Osteocyte (in vitro differentiated cells): Measurements from ENCODE around the gene CXCL5. TPM values are rescaled to one million over a fixed set of nuclear protein-coding genes. Genes with fewer than 3 reads are reported as not detected.
"Not testable (repeated sequence)": the region's sequence is repeated elsewhere in the genome, so short reads cannot be mapped to it uniquely, and the experiment has no call there.

ENCODE experiments used
- DNase-seq: peaks from one replicate; pipeline ENCODE4 v3.0.0; 2021; ENCODE audit warnings: mixed read lengths; ENCODE audit not compliant: unreplicated experiment; ENCODE audit errors: extremely low spot score
- H3K27ac Mint-ChIP-seq: one replicate; pipeline ENCODE4 v1.8.0; 2021; ENCODE audit warnings: mild to moderate bottlenecking, mixed read lengths; ENCODE audit not compliant: unreplicated experiment
- H3K27me3 Mint-ChIP-seq: one replicate; pipeline ENCODE4 v1.8.0; 2021; ENCODE audit warnings: mixed read lengths; ENCODE audit not compliant: unreplicated experiment
- H3K36me3 Mint-ChIP-seq: one replicate; pipeline ENCODE4 v1.8.0; 2021; ENCODE audit warnings: mixed read lengths; ENCODE audit not compliant: unreplicated experiment
- H3K4me1 Mint-ChIP-seq: one replicate; pipeline ENCODE4 v1.8.0; 2021; ENCODE audit warnings: mixed read lengths; ENCODE audit not compliant: unreplicated experiment
- H3K4me3 Mint-ChIP-seq: one replicate; pipeline ENCODE4 v1.8.0; 2021; ENCODE audit warnings: mild to moderate bottlenecking, moderate library complexity, mixed read lengths; ENCODE audit not compliant: unreplicated experiment
- H3K9me3 Mint-ChIP-seq: one replicate; pipeline ENCODE4 v1.8.0; 2021; ENCODE audit warnings: mixed read lengths; ENCODE audit not compliant: unreplicated experiment
- total RNA-seq: library from RNA; stranded (reverse); gene quantifications from 2 replicates; pipeline ENCODE4 v1.2.1, GENCODE V29; 2021
- TF ChIP-seq, protein P1 (sequence below): fragments of 200-600 bp; sonication (generic); IDR thresholded peaks from 2 replicates; pipeline ENCODE4 v1.5.0; 2021; ENCODE audit warnings: antibody characterized with exemption, mild to moderate bottlenecking, moderate library complexity

Gene CXCL5
- total RNA-seq, 1 donor from 2014 or later: 0.13 TPM

DNA sequence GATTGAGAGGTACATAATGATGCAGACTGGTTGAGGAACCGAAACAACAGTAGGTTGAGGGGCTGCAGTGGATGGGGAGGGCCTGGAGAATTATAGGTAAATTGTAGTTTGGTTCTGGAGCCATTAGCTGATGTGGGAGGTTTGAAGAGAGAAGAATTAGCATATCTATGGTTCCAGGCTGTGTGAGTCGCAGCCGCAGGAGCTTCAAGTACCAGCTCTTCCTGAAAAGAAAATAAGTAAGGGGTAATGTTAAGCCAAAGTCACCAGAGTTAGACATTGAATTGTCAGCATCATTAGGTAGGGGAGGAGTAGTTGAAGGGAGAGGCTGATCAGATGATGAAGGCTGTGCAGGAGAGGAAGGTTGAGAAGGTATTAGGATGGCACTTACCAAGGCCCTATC lies 46.1 kb downstream of the CXCL5 start:
- H3K9me3 Mint-ChIP-seq: peaks cover 14% of the 10 kb centered on the region
- H3K27me3 Mint-ChIP-seq: peaks cover 30% of the 10 kb centered on the region
- TF ChIP-seq, protein P1, sequence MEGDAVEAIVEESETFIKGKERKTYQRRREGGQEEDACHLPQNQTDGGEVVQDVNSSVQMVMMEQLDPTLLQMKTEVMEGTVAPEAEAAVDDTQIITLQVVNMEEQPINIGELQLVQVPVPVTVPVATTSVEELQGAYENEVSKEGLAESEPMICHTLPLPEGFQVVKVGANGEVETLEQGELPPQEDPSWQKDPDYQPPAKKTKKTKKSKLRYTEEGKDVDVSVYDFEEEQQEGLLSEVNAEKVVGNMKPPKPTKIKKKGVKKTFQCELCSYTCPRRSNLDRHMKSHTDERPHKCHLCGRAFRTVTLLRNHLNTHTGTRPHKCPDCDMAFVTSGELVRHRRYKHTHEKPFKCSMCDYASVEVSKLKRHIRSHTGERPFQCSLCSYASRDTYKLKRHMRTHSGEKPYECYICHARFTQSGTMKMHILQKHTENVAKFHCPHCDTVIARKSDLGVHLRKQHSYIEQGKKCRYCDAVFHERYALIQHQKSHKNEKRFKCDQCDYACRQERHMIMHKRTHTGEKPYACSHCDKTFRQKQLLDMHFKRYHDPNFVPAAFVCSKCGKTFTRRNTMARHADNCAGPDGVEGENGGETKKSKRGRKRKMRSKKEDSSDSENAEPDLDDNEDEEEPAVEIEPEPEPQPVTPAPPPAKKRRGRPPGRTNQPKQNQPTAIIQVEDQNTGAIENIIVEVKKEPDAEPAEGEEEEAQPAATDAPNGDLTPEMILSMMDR: no peak
- H3K36me3 Mint-ChIP-seq: peaks cover 9% of the 10 kb centered on the region
- no peaks in the 10 kb centered on the region for H3K4me1 Mint-ChIP-seq
- no peak overlapping the region for H3K4me3 Mint-ChIP-seq
- H3K27ac Mint-ChIP-seq: no peak overlapping the region
- no peak for DNase-seq

DNA sequence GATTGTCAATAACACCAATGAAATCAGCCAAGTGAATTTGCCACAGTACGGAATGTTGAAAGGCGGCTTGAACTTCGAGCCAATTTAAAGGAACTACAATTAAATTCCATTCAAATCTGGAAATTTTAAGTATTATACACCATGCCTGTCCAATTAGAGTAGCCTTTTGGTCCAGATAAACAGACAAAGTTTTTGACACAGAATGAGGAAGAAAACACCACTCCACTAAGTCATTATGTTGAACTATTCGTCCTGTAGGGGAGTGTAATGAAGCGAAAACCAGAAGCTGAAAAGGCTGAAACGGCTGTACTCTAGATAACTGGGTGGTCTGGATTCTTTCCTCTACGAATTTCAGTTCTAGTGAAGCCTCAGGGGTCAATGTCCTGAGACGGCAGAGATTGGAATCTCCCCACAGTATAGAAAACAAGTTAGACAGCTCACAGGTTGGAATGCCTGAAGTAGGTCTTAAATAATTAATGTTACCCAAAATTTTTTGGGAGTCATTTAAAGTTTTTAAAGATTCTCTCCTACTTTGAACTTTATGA lies 48.0 kb downstream of the CXCL5 start:
- H3K9me3 Mint-ChIP-seq, DNase-seq, H3K4me3 Mint-ChIP-seq, H3K36me3 Mint-ChIP-seq, H3K4me1 Mint-ChIP-seq, H3K27ac Mint-ChIP-seq: not testable (repeated sequence)
- H3K27me3 Mint-ChIP-seq: peaks cover 46% of the 10 kb centered on the region

DNA sequence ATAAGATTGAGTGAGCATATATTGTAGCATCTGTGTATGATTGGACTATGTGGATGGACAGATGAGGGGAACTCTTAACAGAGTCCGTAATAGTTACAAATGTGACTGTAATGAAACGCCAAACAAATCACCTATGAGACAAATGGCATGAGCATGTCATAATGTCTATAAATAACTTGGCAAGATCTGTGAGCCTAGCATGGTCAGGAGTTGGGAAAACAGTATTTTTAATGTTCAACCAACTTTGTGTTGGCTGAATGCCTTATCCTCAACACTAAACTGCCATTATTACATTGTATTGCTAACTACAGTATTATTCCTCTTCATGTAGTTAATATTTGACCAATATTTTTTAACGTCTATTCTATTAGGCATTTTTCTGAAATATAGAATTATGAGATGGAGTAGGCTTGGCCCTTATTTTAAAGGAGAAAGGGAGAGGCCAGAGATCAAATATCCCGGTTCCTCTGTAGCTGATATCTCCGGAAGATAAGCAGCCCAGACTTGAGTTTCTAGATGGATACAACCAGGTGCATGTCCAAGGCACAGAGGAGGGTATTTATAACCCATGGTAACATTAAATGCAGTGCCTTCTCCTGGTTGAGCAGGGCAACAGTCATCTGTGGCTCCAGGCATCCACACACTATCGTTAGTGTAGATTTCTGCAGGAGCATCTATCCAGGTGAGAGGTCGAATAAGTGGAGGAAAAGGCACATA lies 49.3 kb downstream of the CXCL5 start:
- no peak for DNase-seq
- peaks cover 5% of the 10 kb centered on the region for H3K4me1 Mint-ChIP-seq
- H3K27ac Mint-ChIP-seq: no peak overlapping the region
- H3K27me3 Mint-ChIP-seq: peaks cover 53% of the 10 kb centered on the region
- H3K9me3 Mint-ChIP-seq: peaks cover under 1% of the 10 kb centered on the region
- H3K36me3 Mint-ChIP-seq: no peaks in the 10 kb centered on the region
- no peak overlapping the region for H3K4me3 Mint-ChIP-seq
- TF ChIP-seq, protein P1: no peak

DNA sequence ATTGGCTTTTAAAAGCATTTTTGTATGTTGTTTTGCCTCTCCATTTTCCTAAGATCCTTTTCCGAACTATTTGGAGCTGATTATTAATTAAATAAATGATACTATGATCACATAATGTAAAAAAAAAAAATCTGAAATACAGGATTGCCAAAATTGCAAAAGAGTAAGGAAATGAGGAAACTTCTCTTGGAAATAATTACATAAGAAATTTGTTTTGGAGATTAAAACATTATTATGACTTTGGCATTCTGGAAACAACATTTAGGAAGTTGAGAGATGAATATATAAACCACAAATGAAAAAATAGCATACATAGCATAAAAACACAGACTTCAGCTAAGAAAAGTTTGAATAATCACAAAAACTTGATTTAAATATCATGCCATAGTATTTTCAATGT lies 50.2 kb downstream of the CXCL5 start:
- H3K27me3 Mint-ChIP-seq: peaks cover 60% of the 10 kb centered on the region
- H3K4me1 Mint-ChIP-seq: peaks cover 7% of the 10 kb centered on the region
- DNase-seq: no peak
- no peak overlapping the region for H3K4me3 Mint-ChIP-seq
- TF ChIP-seq, protein P1: no peak
- no peak overlapping the region for H3K27ac Mint-ChIP-seq
- no peaks in the 10 kb centered on the region for H3K9me3 Mint-ChIP-seq
- H3K36me3 Mint-ChIP-seq: no peaks in the 10 kb centered on the region

DNA sequence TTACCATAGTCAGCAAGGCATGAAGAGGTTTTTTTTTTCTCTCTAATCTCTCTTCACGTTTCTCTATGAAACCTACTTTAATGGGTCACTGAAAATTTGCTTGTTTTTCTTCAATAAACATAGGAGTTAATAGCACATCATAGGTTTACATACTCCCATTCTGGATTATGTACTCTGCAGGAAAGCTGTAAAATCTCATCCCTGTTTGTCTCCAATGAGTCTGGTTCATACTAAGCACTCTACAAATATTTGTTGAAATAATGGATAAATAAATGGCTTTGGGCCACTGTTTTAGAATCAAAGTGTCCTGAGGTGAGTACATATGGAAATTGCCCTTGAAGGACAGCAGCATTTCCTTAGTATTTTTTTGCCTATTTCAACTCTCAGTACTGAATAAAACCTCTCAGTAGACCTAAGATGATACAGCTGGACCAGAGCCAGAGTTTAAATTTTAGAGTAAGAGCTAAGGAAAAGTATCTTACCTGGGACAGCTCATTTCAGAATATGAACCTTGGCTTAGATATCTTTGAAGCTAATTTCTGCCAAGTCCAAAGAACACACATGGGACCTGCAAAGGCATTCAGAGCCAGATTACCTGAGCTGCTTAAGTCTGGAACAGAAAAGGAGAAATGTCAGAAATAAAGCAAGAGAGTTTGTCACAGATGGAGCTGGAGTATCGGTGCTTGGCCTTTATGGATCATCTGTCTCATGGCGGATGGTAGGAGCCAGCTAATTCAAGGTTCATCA lies 51.1 kb downstream of the CXCL5 start:
- DNase-seq: no peak
- Mint-ChIP-seq H3K9me3 (no peaks in the 10 kb centered on the region), H3K27me3 (peaks cover 65% of the 10 kb centered on the region), H3K4me1 (peaks cover 7% of the 10 kb centered on the region), H3K36me3 (peaks cover 2% of the 10 kb centered on the region), H3K4me3 (no peak overlapping the region), H3K27ac (no peak overlapping the region)
- TF ChIP-seq, protein P1: no peak
